Fibroblast of mammary gland (primary cell): Measurements from ENCODE around the gene SBF2.

Experiments
- DNase-seq: peaks from one replicate; pipeline ENCODE4 v3.0.0-alpha.2; 2010; ENCODE audit warnings: low read depth
- H3K4me3 ChIP-seq: 2 replicates; pipeline ENCODE4 v1.5.1; 2011; ENCODE audit warnings: low read depth, mild to moderate bottlenecking, low read length, moderate library complexity; ENCODE audit not compliant: control insufficient read depth
- TF ChIP-seq, protein P1 (sequence below): conservative IDR thresholded peaks from 2 replicates; pipeline ENCODE4 v1.5.1; 2011; ENCODE audit warnings: low read depth, low read length, inconsistent platforms; ENCODE audit not compliant: control insufficient read depth, insufficient read depth

SBF2 gene

DNA sequence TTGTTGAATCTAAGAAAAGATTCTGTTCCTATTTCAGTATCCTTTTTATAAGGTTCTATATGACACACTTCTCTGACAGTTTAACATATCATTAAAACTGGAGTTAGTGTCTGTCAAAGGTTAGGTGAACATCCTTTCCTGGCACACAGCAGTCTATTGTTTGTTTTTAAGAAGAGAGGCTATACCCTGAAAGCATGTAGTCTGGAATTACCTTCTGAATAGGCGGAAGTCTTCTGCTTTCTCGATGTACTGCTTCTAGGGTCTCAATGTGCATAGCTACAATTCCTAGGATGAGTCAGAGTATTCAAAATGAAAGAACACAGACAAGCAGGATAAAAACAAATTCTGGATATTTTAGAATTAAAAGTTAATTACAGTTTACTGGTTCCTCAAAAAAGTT lies 441.6 kb downstream of the SBF2 start:
- DNase-seq = no peak
- TF ChIP-seq, protein P1, sequence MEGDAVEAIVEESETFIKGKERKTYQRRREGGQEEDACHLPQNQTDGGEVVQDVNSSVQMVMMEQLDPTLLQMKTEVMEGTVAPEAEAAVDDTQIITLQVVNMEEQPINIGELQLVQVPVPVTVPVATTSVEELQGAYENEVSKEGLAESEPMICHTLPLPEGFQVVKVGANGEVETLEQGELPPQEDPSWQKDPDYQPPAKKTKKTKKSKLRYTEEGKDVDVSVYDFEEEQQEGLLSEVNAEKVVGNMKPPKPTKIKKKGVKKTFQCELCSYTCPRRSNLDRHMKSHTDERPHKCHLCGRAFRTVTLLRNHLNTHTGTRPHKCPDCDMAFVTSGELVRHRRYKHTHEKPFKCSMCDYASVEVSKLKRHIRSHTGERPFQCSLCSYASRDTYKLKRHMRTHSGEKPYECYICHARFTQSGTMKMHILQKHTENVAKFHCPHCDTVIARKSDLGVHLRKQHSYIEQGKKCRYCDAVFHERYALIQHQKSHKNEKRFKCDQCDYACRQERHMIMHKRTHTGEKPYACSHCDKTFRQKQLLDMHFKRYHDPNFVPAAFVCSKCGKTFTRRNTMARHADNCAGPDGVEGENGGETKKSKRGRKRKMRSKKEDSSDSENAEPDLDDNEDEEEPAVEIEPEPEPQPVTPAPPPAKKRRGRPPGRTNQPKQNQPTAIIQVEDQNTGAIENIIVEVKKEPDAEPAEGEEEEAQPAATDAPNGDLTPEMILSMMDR = no peak

DNA sequence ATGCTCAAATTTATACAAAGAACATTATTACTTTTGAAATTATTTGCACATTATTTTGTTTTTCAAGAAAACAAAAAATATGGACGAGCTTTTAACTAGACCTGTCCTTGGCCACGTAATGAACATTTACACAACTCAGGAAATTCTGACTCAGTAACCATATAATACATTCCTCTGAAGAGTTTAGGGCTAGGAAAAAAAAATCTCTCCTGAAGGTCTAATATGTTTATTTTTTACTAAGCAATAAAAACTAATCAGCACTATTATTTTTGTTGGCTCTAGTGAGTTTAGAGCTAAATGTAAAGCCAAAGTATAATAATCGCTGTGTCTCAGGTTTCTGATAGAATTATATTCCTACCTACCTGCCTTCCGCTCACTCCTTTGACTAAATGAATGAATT lies 442.7 kb downstream of the SBF2 start:
- DNase-seq = peak; percentile 69
- H3K4me3 ChIP-seq = no peak overlapping the region
- TF ChIP-seq, protein P1 = no peak

More for the DNA sequence above, 441.6 kb downstream of the SBF2 start:
- H3K4me3 ChIP-seq = no peak overlapping the region

DNA sequence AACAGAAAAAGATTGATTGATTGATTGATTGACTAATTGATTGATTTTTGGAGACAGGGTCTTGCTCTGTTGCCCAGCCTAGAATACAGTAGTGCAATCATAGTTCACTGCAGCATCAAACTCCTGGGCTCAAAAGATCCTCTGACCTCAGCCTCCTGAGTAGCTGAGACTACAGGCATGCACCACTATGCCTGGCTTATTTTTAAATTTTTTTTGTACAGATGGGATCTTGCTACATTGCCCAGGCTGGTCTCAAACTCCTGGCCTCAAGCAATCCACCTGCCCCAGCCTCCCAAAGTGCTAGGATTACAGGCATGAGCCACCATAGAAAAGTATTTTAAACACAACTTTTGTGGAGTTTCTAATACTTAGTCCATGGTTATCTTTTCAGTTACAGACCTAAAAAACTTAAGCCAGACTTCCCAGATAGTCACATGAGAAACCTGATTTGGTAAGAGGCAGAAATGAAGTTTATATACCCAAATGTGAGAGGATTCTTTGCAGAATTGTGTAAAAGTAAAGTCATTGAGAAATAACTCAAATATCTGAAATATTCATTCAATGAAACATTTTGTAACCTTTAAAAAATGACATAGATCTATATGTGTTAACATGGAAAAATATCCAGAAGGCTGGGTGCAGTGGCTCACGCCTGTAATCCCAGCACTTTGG lies 443.7 kb downstream of the SBF2 start:
- DNase-seq = no peak
- no peak overlapping the region for H3K4me3 ChIP-seq
- TF ChIP-seq, protein P1 = no peak

DNA sequence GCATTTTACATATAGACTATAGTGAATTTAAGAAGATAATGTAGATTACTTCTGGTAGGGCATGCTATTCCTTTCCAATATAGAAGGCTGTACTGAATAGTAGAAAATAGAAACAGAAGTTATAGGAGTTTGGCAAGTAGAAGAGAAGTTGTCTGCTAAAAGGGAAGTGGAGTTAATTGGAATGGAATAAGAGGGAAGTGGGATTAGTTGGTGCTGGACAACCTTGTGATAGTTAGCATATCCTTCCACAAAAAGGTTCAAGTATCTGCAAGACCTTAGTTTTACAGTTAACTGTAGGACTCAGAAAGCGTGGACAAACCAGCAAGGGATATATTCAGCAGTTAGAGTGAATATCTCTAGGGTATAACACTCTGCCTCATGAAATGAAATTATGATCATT lies 444.6 kb downstream of the SBF2 start:
- no peak overlapping the region for H3K4me3 ChIP-seq
- no peak for DNase-seq
- TF ChIP-seq, protein P1 = no peak

DNA sequence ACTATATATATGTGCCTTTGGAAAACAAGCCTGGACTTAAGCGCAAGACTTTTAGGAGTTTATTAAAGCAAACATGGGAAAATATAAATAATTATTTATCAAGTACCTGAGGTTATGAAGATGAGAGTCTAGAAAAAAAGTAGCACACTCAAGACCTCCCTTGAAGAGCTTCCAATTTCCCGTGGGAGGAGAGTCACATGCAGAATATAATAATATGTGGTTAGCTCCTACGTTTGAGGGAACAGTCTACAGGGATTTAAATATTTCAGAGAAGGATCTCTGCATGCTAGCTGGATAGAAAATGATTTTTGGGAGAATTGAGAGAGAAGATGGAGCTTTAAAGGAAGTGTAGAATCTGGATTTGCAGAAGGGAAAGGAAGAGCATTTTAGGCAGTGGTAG lies 446.4 kb downstream of the SBF2 start:
- TF ChIP-seq, protein P1 = no peak
- peak; percentile 75 for DNase-seq

DNA sequence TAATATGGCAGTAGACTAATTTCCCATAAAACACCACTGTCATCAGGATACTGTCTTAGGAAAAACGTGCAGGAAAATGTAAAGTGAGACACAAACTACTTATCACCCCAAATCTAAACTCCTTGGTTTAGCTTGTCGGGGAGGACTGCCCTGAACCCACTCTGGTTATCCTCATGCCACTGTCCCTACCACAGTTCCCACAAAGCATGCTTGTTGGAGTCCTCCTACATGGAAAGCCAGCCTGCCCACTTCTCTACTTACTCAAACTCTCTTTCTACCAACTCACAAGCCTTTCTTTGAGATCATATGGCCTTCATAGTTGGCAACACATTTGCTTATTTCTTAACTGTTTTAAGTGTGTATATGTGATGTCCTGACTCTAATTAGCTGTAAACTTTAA lies 451.1 kb downstream of the SBF2 start:
- no peak overlapping the region for H3K4me3 ChIP-seq
- no peak for DNase-seq
- TF ChIP-seq, protein P1 = no peak

More for the DNA sequence above, 446.4 kb downstream of the SBF2 start:
- H3K4me3 ChIP-seq = no peak overlapping the region
